ENCODE measurements around the gene DCC. TPM values are rescaled to one million over a fixed set of nuclear protein-coding genes. Genes with fewer than 3 reads are reported as not detected.

The DCC gene
- total and polyA plus RNA-seq, 2 experiments from 2014 or later, result 0.53 to 0.73 TPM

- TF ChIP-seq STAT1 (IDR thresholded peaks at IDR 0.05; ENCODE audit: unreplicated experiment) (no peak), CTCF (conservative IDR thresholded peaks at IDR 0.05; ENCODE audit: low read depth in 2 of 2) (no peak)
Measured at GRCh38 chr18:52845036-52845435, 505.0 kb downstream of the DCC start (continued).

GRCh38 chr18:52850031-52850560, 510.1 kb downstream of the DCC start:
- Histone ChIP-seq H3K9me2 (ENCODE audit: insufficient read depth) (no peaks in the 10 kb centered on the region), H3K27ac (ENCODE audit: low read depth) (no peak overlapping the region), H3K4me2 (no peak overlapping the region), H3K27me3 (ENCODE audit: insufficient read depth) (no peaks in the 10 kb centered on the region), H2AFZ (no peak overlapping the region), H3K36me3 (ENCODE audit: insufficient read depth) (no peaks in the 10 kb centered on the region), H3K4me1 (ENCODE audit: insufficient read depth) (no peaks in the 10 kb centered on the region), H3K79me2 (replicated peaks; ENCODE audit: insufficient read depth) (no peaks in the 10 kb centered on the region), H3K4me3 (no peak overlapping the region), H3F3A (replicated peaks; ENCODE audit: low read depth) (no peaks in the 10 kb centered on the region), H4K20me1 (replicated peaks; ENCODE audit: insufficient read depth) (no peaks in the 10 kb centered on the region)
- DNase-seq (ENCODE audit: low spot score) (no peak), ATAC-seq (no peak)
- Mint-ChIP-seq H3K27me3 (ENCODE audit: insufficient read depth, low read depth, poor library complexity) (no peaks in the 10 kb centered on the region), H3K4me1 (no peaks in the 10 kb centered on the region), H3K4me3 (no peak overlapping the region), H3K27ac (no peak overlapping the region), H3K36me3 (ENCODE audit: low read depth) (no peaks in the 10 kb centered on the region), H3K9me3 (no peaks in the 10 kb centered on the region)
- no peak for TF ChIP-seq REST (IDR thresholded peaks at IDR 0.05; ENCODE audit: unreplicated experiment)
- TF ChIP-seq POLR2AphosphoS5 (IDR thresholded peaks at IDR 0.05; ENCODE audit: low read depth), result no peak
- no peak for TF ChIP-seq EZH2 (IDR thresholded peaks at IDR 0.05; ENCODE audit: low read depth, unreplicated experiment)
- no peak for TF ChIP-seq JUNB (IDR thresholded peaks at IDR 0.05; ENCODE audit: unreplicated experiment)
- TF ChIP-seq ZNF462 (CRISPR knock-in tag; IDR thresholded peaks at IDR 0.05), result no peak
- TF ChIP-seq NANOG (IDR thresholded peaks at IDR 0.05; ENCODE audit: borderline replicate concordance), result no peak
- no peak for TF ChIP-seq STAT1 (IDR thresholded peaks at IDR 0.05; ENCODE audit: unreplicated experiment)
- no peak for TF ChIP-seq CREB1 (CRISPR knock-in tag; IDR thresholded peaks at IDR 0.05; ENCODE audit: low read depth)

Data from GM23338 (cell line).